Peyer's patch (tissue), 4 donors: ENCODE data around the gene CMPK2.

Experiments used
- POLR2A ChIP-seq, 2 donors: fragments of 450-650 bp; IDR thresholded peaks; one replicate each; pipeline ENCODE4 v1.5.1; 2017; ENCODE audit warnings: antibody characterized with exemption in 2 of 2, mild to moderate bottlenecking in 2 of 2, moderate library complexity in 2 of 2
- TF ChIP-seq, protein P1 (sequence below), 6 experiments: fragments of 450-650 bp in 4 of 6; fragments of 200-600 bp in 2 of 6; sonication (generic) in 1 of 6; IDR thresholded peaks; one replicate each; pipeline ENCODE4 v1.5.1; 2017 to 2019; ENCODE audit warnings: antibody characterized with exemption in 6 of 6, mild to moderate bottlenecking in 3 of 6, moderate library complexity in 1 of 6

DNA sequence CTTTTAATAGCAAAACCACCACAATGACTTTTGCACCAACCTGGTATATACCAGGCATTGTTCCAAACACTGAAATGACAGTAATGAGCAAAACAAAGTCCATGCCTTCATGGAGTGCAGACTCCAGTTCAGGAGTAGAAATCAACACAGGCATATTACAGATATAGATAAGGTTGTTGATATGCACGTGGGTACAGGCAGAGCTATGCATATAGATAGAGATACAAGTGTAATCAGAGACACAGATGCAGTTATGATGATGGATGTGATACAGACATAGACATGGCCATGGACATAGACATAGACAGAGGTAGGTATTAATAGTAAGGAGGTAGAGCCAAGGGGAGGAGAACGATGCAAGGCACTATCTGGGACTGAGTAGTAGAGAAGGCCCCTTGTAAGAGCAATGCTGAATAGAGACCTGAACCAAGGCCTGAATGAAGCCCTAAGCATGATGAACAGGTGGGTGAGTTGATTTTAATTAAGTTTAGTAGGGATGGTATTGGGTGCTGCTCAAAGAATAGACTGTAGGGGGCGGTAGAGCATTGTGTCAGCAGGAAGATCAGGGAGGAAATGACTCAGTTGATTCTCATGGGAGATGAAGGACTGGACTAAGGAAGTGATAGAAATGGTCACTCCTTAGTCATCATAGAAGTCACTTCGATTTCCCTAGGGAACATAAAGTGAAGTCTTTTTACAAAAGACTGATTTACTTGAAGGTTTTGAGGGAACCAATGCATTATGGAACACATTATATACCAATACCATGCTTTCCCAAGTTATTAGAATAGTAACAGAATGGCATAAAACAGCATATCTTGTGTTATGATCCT, 39.4 kb downstream of the CMPK2 start:
- TF ChIP-seq POLR2A (IDR thresholded peaks at IDR 0.05) = no peak
- TF ChIP-seq, protein P1, sequence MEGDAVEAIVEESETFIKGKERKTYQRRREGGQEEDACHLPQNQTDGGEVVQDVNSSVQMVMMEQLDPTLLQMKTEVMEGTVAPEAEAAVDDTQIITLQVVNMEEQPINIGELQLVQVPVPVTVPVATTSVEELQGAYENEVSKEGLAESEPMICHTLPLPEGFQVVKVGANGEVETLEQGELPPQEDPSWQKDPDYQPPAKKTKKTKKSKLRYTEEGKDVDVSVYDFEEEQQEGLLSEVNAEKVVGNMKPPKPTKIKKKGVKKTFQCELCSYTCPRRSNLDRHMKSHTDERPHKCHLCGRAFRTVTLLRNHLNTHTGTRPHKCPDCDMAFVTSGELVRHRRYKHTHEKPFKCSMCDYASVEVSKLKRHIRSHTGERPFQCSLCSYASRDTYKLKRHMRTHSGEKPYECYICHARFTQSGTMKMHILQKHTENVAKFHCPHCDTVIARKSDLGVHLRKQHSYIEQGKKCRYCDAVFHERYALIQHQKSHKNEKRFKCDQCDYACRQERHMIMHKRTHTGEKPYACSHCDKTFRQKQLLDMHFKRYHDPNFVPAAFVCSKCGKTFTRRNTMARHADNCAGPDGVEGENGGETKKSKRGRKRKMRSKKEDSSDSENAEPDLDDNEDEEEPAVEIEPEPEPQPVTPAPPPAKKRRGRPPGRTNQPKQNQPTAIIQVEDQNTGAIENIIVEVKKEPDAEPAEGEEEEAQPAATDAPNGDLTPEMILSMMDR (IDR thresholded peaks at IDR 0.05) = peak; percentile 6 to 81 (median 58)
